Type B pancreatic cell (in vitro differentiated cells): ENCODE data around the gene MAST4. TPM values are rescaled to one million over a fixed set of nuclear protein-coding genes. Genes with fewer than 3 reads are reported as not detected.
A peak's percentile ranks its signal among the peaks of the same experiment; 100 is the strongest.

Experiments
- DNase-seq: peaks from one replicate; pipeline ENCODE4 v3.0.0; 2021; ENCODE audit warnings: mixed read lengths; ENCODE audit not compliant: unreplicated experiment; ENCODE audit errors: extremely low spot score
- H3K27ac Mint-ChIP-seq: 2 replicates; pipeline ENCODE4 v1.8.0; 2021; ENCODE audit warnings: mild to moderate bottlenecking, mixed read lengths
- H3K27me3 Mint-ChIP-seq: 2 replicates; pipeline ENCODE4 v1.8.0; 2021; ENCODE audit warnings: mixed read lengths
- H3K36me3 Mint-ChIP-seq: 2 replicates; pipeline ENCODE4 v1.8.0; 2021; ENCODE audit warnings: mixed read lengths
- H3K4me1 Mint-ChIP-seq: one replicate; pipeline ENCODE4 v1.8.0; 2021; ENCODE audit warnings: mixed read lengths; ENCODE audit not compliant: unreplicated experiment
- H3K4me3 Mint-ChIP-seq: 2 replicates; pipeline ENCODE4 v1.8.0; 2021; ENCODE audit warnings: mild to moderate bottlenecking, mixed read lengths
- H3K9me3 Mint-ChIP-seq: 2 replicates; pipeline ENCODE4 v1.8.0; 2021; ENCODE audit warnings: mixed read lengths
- total RNA-seq: library from RNA; stranded (reverse); gene quantifications from 2 replicates; pipeline ENCODE4 v1.2.1, GENCODE V29; 2021; ENCODE audit warnings: low replicate concordance
- TF ChIP-seq, protein P1 (sequence below): fragments of 200-600 bp; sonication (generic); conservative IDR thresholded peaks from 2 replicates; pipeline ENCODE4 v1.5.0; 2021; ENCODE audit warnings: antibody characterized with exemption, mild to moderate bottlenecking

MAST4 gene
- total RNA-seq, 1 donor from 2014 or later, result 23.0 TPM

DNA sequence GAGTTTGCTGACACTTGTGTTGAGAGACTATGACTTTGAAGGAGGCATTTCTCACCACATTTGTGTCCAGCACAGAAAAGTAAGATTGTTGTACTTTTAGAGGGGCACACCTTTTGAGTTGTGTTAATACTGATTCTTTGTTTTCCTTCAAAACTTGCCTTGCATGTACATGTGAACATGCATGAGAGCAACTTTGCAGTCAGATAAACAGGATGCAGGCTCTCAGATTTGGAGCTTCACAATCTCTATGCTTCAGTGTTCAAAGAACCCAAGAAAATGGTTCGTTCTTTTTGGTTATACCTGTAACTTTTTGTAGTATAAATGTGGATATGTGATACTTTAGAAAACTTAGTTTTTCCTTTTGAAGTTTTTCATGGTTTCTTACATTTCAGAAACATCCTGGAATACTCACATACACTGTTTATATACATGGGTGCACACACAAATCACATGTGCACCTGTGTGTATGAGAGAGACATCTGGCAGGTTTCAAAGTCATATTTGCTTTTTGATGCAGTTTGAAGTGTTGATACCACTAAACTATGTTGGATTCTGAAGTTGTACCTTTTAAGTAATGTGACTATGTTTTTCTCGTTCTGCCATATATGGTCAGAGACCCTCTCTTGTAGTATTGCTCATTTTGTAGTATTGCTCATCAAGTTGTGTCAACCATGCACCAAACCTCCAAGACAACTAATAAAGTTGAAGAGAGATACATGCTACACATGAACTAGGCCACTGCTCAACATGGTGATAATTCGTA is 409.7 kb downstream of the MAST4 start:
- Mint-ChIP-seq H3K36me3 (peaks cover 4% of the 10 kb centered on the region), H3K27me3 (no peaks in the 10 kb centered on the region), H3K4me3 (peak overlapping the region; percentile 94), H3K9me3 (peaks cover 8% of the 10 kb centered on the region), H3K4me1 (peaks cover 49% of the 10 kb centered on the region), H3K27ac (peak overlapping the region; percentile 98)
- DNase-seq, result no peak
- TF ChIP-seq, protein P1, sequence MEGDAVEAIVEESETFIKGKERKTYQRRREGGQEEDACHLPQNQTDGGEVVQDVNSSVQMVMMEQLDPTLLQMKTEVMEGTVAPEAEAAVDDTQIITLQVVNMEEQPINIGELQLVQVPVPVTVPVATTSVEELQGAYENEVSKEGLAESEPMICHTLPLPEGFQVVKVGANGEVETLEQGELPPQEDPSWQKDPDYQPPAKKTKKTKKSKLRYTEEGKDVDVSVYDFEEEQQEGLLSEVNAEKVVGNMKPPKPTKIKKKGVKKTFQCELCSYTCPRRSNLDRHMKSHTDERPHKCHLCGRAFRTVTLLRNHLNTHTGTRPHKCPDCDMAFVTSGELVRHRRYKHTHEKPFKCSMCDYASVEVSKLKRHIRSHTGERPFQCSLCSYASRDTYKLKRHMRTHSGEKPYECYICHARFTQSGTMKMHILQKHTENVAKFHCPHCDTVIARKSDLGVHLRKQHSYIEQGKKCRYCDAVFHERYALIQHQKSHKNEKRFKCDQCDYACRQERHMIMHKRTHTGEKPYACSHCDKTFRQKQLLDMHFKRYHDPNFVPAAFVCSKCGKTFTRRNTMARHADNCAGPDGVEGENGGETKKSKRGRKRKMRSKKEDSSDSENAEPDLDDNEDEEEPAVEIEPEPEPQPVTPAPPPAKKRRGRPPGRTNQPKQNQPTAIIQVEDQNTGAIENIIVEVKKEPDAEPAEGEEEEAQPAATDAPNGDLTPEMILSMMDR, result no peak

DNA sequence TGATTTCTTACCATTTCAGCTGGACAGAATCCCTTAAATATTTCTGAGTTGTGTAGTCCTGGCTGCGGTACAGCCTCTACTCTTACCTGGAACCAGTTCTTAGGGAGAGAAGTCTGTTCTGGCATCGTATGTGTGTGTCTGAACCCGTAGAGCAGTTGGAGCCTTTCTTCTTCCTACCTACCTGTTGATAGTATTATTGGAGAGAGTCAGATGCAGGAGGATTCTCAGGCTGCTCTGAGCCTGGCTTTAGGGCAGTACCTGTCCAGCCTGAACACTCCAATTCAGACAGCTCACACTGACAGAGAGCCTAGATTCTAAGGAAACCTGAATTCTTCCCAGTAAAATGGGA is 410.3 kb downstream of the MAST4 start:
- Mint-ChIP-seq H3K27me3 (no peaks in the 10 kb centered on the region), H3K9me3 (peaks cover 8% of the 10 kb centered on the region), H3K4me1 (peaks cover 54% of the 10 kb centered on the region), H3K27ac (peak overlapping the region; percentile 70), H3K36me3 (peaks cover 4% of the 10 kb centered on the region), H3K4me3 (peak overlapping the region; percentile 94)
- no peak for DNase-seq
- TF ChIP-seq, protein P1, result no peak

DNA sequence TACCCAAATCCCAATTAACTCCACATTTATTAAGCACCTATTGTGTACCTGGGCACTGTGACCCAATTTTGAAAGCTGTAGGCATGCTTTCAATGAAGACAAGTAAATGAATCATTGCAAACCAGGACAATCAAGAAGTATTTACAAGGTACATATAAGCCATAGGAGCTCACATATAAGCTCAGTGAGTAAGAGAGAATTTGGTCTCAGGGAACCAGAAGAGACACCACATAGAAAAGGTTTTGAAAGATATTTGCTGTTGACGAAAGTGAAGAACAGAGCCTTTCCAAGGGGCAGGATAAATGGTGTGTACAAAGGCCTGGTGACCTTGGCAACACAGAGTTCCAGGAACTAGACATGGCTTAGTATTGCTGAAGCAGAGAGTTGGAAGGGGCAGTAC is 412.8 kb downstream of the MAST4 start:
- DNase-seq, result no peak
- TF ChIP-seq, protein P1, result no peak
- H3K9me3 Mint-ChIP-seq, result peaks cover 8% of the 10 kb centered on the region
- H3K27ac Mint-ChIP-seq, result peak overlapping the region; percentile 30
- peak overlapping the region; percentile 44 for H3K4me3 Mint-ChIP-seq
- peaks cover 60% of the 10 kb centered on the region for H3K4me1 Mint-ChIP-seq
- peaks cover 4% of the 10 kb centered on the region for H3K36me3 Mint-ChIP-seq
- H3K27me3 Mint-ChIP-seq, result no peaks in the 10 kb centered on the region

DNA sequence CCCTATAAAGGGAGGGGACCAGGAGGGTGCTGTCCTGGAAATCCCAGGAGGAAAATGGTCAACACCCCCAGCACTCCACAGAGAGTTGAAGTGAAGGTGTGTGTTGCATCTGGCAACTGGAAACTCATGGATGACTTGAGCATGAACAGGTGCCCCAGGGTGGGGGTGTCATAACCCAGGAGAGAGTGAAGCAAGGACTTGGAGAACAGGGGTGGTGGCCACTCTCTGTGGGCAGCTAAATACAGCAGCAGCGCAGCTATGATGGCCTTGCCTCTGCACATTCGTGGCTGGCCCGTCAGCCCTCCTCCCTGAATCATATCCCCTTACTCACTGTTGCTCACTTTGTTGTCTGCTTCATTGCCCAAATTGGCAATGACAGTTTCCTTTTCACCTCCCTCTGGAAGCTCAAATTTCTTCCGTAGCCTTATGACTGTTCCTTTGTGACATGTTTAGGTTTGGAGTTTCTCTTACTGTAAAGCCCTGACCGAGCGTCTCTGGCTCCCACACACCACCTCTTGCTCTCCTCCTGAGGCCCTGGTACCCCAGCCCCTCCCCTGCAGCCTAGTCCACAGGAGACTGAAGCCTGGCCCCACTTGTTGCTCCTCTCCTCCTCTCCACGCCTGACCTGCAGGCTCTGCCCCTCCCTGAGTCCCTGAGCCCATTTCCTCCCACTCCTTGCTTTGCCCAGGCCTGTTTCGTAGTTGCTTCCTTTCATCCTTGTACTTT is 414.7 kb downstream of the MAST4 start:
- TF ChIP-seq, protein P1, result no peak
- Mint-ChIP-seq H3K27ac (peak overlapping the region; percentile 66), H3K4me3 (peak overlapping the region; percentile 22), H3K4me1 (peaks cover 64% of the 10 kb centered on the region), H3K9me3 (peaks cover 8% of the 10 kb centered on the region), H3K27me3 (no peaks in the 10 kb centered on the region), H3K36me3 (peaks cover 4% of the 10 kb centered on the region)
- DNase-seq, result no peak

DNA sequence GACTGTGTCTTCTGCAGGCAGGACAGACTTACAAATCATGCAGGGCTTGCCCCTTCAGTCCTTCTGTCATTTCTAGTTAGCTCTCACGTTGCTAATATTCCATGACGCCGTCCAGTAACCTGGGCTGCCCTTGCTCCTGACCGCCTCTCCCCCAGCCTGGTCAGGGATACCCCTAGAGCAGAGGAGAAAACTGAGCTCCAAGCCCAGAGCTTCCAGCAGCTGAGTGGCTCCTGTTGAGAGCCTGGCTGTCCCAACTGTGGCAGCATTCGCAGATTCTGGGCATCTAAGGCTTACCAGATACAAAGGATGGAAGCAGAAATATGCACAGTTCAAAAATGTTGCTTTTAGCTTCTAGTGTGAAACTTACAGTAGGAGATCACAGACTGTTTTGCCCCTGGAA is 415.2 kb downstream of the MAST4 start:
- H3K9me3 Mint-ChIP-seq, result peaks cover 8% of the 10 kb centered on the region
- peaks cover 4% of the 10 kb centered on the region for H3K36me3 Mint-ChIP-seq
- DNase-seq, result no peak
- TF ChIP-seq, protein P1, result no peak
- H3K27me3 Mint-ChIP-seq, result no peaks in the 10 kb centered on the region
- H3K4me3 Mint-ChIP-seq, result peak overlapping the region; percentile 22
- peak overlapping the region; percentile 66 for H3K27ac Mint-ChIP-seq
- peaks cover 63% of the 10 kb centered on the region for H3K4me1 Mint-ChIP-seq
